ENCODE results near the gene ZNF800. TPM values are rescaled to one million over a fixed set of nuclear protein-coding genes. Genes with fewer than 3 reads are reported as not detected.

Gene ZNF800
- 32.4 and 32.6 TPM in 2 replicates for total RNA-seq (2021)
- percentile 92 among the genes with signal in this experiment for Bru-seq, nascent RNA
- percentile 96 among the genes with signal in this experiment for BruChase-seq, experiment 1, labeled RNA remaining after a 2-hour chase
- BruChase-seq, experiment 2, labeled RNA remaining after a 6-hour chase = percentile 87 among the genes with signal in this experiment
- long read RNA-seq, full-length matches to known transcripts = 3 of 12 reads
- long read RNA-seq, partial matches to known transcripts = 4 of 12 reads
- long read RNA-seq, other reads (novel, unspliced or antisense) = 5 of 12 reads

GRCh38 chr7:127392566-127393367, at the start of gene ZNF800:
Gene ZNF800 (minus strand): TSS chr7:127392708. CDS start chr7:127391557, 1,151 bp downstream.
- Histone ChIP-seq H3K79me2 (ENCODE audit: low read depth) (peaks cover 45% of the 10 kb centered on the region), H3K9me2 (ENCODE audit: insufficient read depth) (no peaks in the 10 kb centered on the region), H3K27me3 (ENCODE audit: insufficient read depth, low read depth) (no peaks in the 10 kb centered on the region), H3F3A (ENCODE audit: insufficient read depth, low read depth) (peaks cover 6% of the 10 kb centered on the region; the same call in 1 of the 2 replicates), H3K4me1 (replicated peaks; ENCODE audit: insufficient read depth) (peaks cover 22% of the 10 kb centered on the region), H3K36me3 (ENCODE audit: low read depth) (peaks cover 17% of the 10 kb centered on the region), H3K27ac (peak within 1 kb of the TSS; percentile 54), H3K4me2 (peak within 1 kb of the TSS; percentile 85), H3K9me3 (ENCODE audit: insufficient read depth, low read depth) (no peaks in the 10 kb centered on the region), H3K4me3 (peak within 1 kb of the TSS; percentile 99), H4K20me1 (ENCODE audit: insufficient read depth) (peaks cover 5% of the 10 kb centered on the region; the same call in 1 of the 2 replicates), H2AFZ (peak within 1 kb of the TSS; percentile 99)
- CTCF ChIA-PET = interaction anchor here (0.6 to 0.7 kb wide), 2 partner anchors 11 to 43 kb away, joined by 3 read pairs; no protein-coding TSS in a partner anchor
- POLR2A ChIA-PET (ENCODE audit: unreplicated experiment) = interaction anchor here (0.5 to 1.0 kb wide), 8 partner anchors 29 to 1429 kb away, joined by 3 to 9 read pairs (median 6); partner anchors contain the start of gene ARF5
- no peak for TF ChIP-seq EZH2 (IDR thresholded peaks at IDR 0.05; ENCODE audit: low read depth)
- TF ChIP-seq CTCF (conservative IDR thresholded peaks at IDR 0.05) = no peak
- intact Hi-C loops (cut with micrococcal nuclease; ENCODE audit: unreplicated experiment) = loop anchor here (2.0 to 5.0 kb wide), 3 partner anchors 196 to 816 kb away; partner anchors contain the start of genes ARF5 and SND1
- BruUV-seq (replicated peaks) = no TSS peak
- peak; percentile 58 to 90 for DNase-seq

- intact Hi-C loops (cut with micrococcal nuclease; ENCODE audit: unreplicated experiment) = no loop called here
- no TSS peak for BruUV-seq (replicated peaks)
- ChIA-PET CTCF (no interaction called here), POLR2A (ENCODE audit: unreplicated experiment) (no interaction called here)
- no peaks in the 10 kb centered on the region for H3K79me2 ChIP-seq (ENCODE audit: low read depth)
- no peak overlapping the region for H3K4me3 ChIP-seq
- no peaks in the 10 kb centered on the region for H3K9me2 ChIP-seq (ENCODE audit: insufficient read depth)
- no peaks in the 10 kb centered on the region for H3F3A ChIP-seq (ENCODE audit: insufficient read depth, low read depth)
- H3K36me3 ChIP-seq (ENCODE audit: low read depth) = no peaks in the 10 kb centered on the region
- no peaks in the 10 kb centered on the region for H4K20me1 ChIP-seq (ENCODE audit: insufficient read depth)
- H3K27me3 ChIP-seq (ENCODE audit: insufficient read depth, low read depth) = no peaks in the 10 kb centered on the region
- TF ChIP-seq CTCF (conservative IDR thresholded peaks at IDR 0.05) (no peak), EZH2 (IDR thresholded peaks at IDR 0.05; ENCODE audit: low read depth) (no peak)
- no peaks in the 10 kb centered on the region for H3K9me3 ChIP-seq (ENCODE audit: insufficient read depth, low read depth)
- H3K4me1 ChIP-seq (replicated peaks; ENCODE audit: insufficient read depth) = no peaks in the 10 kb centered on the region
- no peak overlapping the region for H2AFZ ChIP-seq
- H3K27ac ChIP-seq = no peak overlapping the region
- H3K4me2 ChIP-seq = no peak overlapping the region
- DNase-seq = no peak
These were observed 47.7 kb upstream of the ZNF800 start for GRCh38 chr7:127440206-127440605.

GRCh38 chr7:127438836-127439235, 46.3 kb upstream of the ZNF800 start:
- no TSS peak for BruUV-seq (replicated peaks)
- Histone ChIP-seq H3K27me3 (ENCODE audit: insufficient read depth, low read depth) (no peaks in the 10 kb centered on the region), H3K9me2 (ENCODE audit: insufficient read depth) (no peaks in the 10 kb centered on the region), H3K4me1 (replicated peaks; ENCODE audit: insufficient read depth) (no peaks in the 10 kb centered on the region), H3F3A (ENCODE audit: insufficient read depth, low read depth) (no peaks in the 10 kb centered on the region), H3K27ac (no peak overlapping the region), H3K79me2 (ENCODE audit: low read depth) (no peaks in the 10 kb centered on the region), H3K9me3 (ENCODE audit: insufficient read depth, low read depth) (no peaks in the 10 kb centered on the region), H3K36me3 (ENCODE audit: low read depth) (no peaks in the 10 kb centered on the region), H3K4me3 (no peak overlapping the region), H4K20me1 (ENCODE audit: insufficient read depth) (no peaks in the 10 kb centered on the region), H2AFZ (no peak overlapping the region), H3K4me2 (no peak overlapping the region)
- POLR2A ChIA-PET (ENCODE audit: unreplicated experiment) = no interaction called here
- CTCF ChIA-PET = no interaction called here
- TF ChIP-seq CTCF (conservative IDR thresholded peaks at IDR 0.05) = no peak
- no peak for TF ChIP-seq EZH2 (IDR thresholded peaks at IDR 0.05; ENCODE audit: low read depth)
- intact Hi-C loops (cut with micrococcal nuclease; ENCODE audit: unreplicated experiment) = no loop called here
- no peak for DNase-seq

Measured in PC-9 (cell line).